ENCODE results near the gene CNDP1.

- no peak for TF ChIP-seq POU2F2 (IDR thresholded peaks at IDR 0.05; ENCODE audit: low read depth, low read length)
- TF ChIP-seq POLR2A (IDR thresholded peaks at IDR 0.05; ENCODE audit: low read depth, low read length) = no peak
- no peak for TF ChIP-seq TAF1 (IDR thresholded peaks at IDR 0.05; ENCODE audit: low read depth, low read length)
- TF ChIP-seq POLR2AphosphoS5 (IDR thresholded peaks at IDR 0.05; ENCODE audit: low read depth, low read length) = no peak
- no peak for TF ChIP-seq PAX5 (IDR thresholded peaks at IDR 0.05; ENCODE audit: insufficient read depth, low read length, severe bottlenecking)
- peak; percentile 61 for TF ChIP-seq SPI1 (IDR thresholded peaks at IDR 0.05; ENCODE audit: low read depth, low read length)
Measured at GRCh38 chr18:74498712-74499627, 35.3 kb upstream of the CNDP1 start.
